Chondrocyte (in vitro differentiated cells): ENCODE measurements around the gene TMEM98. TPM values are rescaled to one million over a fixed set of nuclear protein-coding genes. Genes with fewer than 3 reads are reported as not detected.
"Not testable (repeated sequence)": the region's sequence is repeated elsewhere in the genome, so short reads cannot be mapped to it uniquely, and the experiment has no call there.

Source experiments
- DNase-seq: peaks from one replicate; pipeline ENCODE4 v3.0.0; 2021; ENCODE audit warnings: mixed read lengths, low spot score
- H3K27ac Mint-ChIP-seq: one replicate; pipeline ENCODE4 v1.8.0; 2021; ENCODE audit warnings: mild to moderate bottlenecking, moderate library complexity, mixed read lengths; ENCODE audit not compliant: unreplicated experiment
- H3K27me3 Mint-ChIP-seq: 2 replicates; pipeline ENCODE4 v1.8.0; 2021; ENCODE audit warnings: low read depth, mixed read lengths
- H3K36me3 Mint-ChIP-seq: 2 replicates; pipeline ENCODE4 v1.8.0; 2021; ENCODE audit warnings: low read depth, mixed read lengths
- H3K4me1 Mint-ChIP-seq: 2 replicates; pipeline ENCODE4 v1.8.0; 2021; ENCODE audit warnings: low read depth, mild to moderate bottlenecking, mixed read lengths
- H3K4me3 Mint-ChIP-seq: one replicate; pipeline ENCODE4 v1.8.0; 2021; ENCODE audit warnings: mild to moderate bottlenecking, moderate library complexity, mixed read lengths; ENCODE audit not compliant: unreplicated experiment
- H3K9me3 Mint-ChIP-seq: 2 replicates; pipeline ENCODE4 v1.8.0; 2021; ENCODE audit warnings: low read depth, mixed read lengths
- total RNA-seq: library from RNA; stranded (reverse); gene quantifications from 3 replicates; pipeline ENCODE4 v1.2.1, GENCODE V29; 2021
- TF ChIP-seq, protein P1 (sequence below): fragments of 200-600 bp; sonication (generic); IDR thresholded peaks from 2 replicates; pipeline ENCODE4 v1.5.0; 2021; ENCODE audit warnings: antibody characterized with exemption, mild to moderate bottlenecking, moderate library complexity

Gene TMEM98
- total RNA-seq, 1 donor from 2014 or later: 68.8 TPM

DNA sequence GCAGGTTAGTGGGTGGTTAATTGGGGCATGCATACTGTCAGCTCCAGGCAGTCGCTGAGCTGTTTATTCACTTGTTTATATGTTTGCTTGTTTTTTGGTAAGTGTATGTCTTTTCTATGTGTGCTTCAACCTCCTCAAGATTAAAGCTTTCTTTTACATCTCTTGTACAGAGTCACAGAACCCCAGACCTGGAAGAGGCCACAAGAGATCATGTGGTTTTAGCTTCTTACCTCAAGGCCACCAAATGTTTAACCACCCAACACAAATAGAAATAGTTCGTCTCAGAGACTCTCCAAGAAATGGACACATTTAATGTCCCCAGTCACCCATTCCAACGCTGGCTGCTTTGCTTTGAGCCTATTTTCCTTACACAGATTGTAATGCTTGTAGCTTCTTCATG lies 11.8 kb upstream of the TMEM98 start:
- H3K36me3 Mint-ChIP-seq: no peaks in the 10 kb centered on the region
- H3K9me3 Mint-ChIP-seq: peaks cover 5% of the 10 kb centered on the region
- peaks cover 9% of the 10 kb centered on the region for H3K4me1 Mint-ChIP-seq
- H3K4me3 Mint-ChIP-seq: no peak overlapping the region
- TF ChIP-seq, protein P1, sequence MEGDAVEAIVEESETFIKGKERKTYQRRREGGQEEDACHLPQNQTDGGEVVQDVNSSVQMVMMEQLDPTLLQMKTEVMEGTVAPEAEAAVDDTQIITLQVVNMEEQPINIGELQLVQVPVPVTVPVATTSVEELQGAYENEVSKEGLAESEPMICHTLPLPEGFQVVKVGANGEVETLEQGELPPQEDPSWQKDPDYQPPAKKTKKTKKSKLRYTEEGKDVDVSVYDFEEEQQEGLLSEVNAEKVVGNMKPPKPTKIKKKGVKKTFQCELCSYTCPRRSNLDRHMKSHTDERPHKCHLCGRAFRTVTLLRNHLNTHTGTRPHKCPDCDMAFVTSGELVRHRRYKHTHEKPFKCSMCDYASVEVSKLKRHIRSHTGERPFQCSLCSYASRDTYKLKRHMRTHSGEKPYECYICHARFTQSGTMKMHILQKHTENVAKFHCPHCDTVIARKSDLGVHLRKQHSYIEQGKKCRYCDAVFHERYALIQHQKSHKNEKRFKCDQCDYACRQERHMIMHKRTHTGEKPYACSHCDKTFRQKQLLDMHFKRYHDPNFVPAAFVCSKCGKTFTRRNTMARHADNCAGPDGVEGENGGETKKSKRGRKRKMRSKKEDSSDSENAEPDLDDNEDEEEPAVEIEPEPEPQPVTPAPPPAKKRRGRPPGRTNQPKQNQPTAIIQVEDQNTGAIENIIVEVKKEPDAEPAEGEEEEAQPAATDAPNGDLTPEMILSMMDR: no peak
- H3K27ac Mint-ChIP-seq: no peak overlapping the region
- no peak for DNase-seq
- no peaks in the 10 kb centered on the region for H3K27me3 Mint-ChIP-seq

DNA sequence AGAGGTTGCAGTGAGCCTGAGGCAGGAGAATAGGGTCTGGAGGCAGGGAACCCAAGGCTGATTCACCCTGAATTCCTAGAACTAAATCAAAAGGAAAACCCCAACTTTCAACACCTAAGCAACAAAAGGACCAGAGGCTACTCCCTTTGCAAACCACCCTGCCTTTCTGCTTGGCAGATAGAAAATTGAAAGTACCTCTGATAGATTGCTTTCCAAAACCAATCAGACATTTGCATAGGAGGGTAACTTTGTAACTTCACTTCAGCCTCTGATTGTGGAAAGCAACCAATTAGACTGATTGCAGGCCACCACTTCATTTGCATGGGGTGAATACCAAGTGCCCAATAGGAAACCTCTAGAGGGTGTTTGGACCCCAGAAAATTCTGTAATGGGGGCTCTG lies 10.9 kb upstream of the TMEM98 start:
- H3K4me3 Mint-ChIP-seq: no peak overlapping the region
- no peaks in the 10 kb centered on the region for H3K36me3 Mint-ChIP-seq
- H3K4me1 Mint-ChIP-seq: peaks cover 6% of the 10 kb centered on the region
- DNase-seq: no peak
- H3K9me3 Mint-ChIP-seq: peaks cover 5% of the 10 kb centered on the region
- no peak overlapping the region for H3K27ac Mint-ChIP-seq
- no peaks in the 10 kb centered on the region for H3K27me3 Mint-ChIP-seq
- TF ChIP-seq, protein P1: no peak

DNA sequence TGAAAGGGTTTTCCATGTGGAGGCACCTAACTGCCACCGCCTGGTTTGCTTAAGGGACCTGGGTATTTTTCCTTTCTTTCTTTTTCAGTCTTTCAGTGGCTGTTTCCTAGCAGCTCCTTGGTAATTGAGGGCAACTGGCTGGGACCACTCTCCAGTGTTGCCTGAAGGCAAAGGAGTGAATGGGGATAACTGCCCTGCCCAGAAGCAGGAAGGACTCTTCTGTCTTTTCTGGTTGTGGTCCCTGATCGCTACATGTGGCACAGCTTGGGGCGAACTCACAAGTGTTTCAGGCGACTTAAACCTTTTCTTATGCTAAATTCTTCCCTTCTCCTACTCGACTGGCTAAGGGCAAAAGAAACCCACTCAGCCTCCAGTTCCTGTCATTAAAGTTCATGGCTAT lies 10.1 kb upstream of the TMEM98 start:
- Mint-ChIP-seq H3K27me3 (no peaks in the 10 kb centered on the region), H3K4me3 (no peak overlapping the region), H3K27ac (no peak overlapping the region), H3K4me1 (no peaks in the 10 kb centered on the region), H3K9me3 (peaks cover 5% of the 10 kb centered on the region), H3K36me3 (no peaks in the 10 kb centered on the region)
- TF ChIP-seq, protein P1: no peak
- no peak for DNase-seq

DNA sequence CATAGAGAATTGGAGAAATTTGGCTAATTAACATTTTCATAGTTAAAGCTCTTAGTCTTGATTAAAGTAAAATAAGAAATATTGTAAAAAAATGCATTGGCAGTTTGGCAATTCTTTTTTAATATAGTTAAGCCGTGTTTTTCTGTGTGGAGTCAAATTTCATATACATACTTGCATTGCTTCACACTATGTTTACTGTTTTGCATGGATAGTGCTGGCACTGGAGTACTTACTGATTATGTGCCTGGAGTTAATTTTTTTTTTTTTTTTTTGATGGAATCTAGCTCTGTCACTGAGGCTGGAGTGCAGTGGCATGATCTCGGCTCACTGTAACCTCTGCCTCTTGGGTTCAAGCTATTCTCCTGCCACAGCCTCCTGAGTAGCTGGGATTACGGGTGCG lies 8.1 kb upstream of the TMEM98 start:
- DNase-seq, H3K27me3 Mint-ChIP-seq, H3K4me1 Mint-ChIP-seq, H3K36me3 Mint-ChIP-seq, H3K27ac Mint-ChIP-seq, H3K4me3 Mint-ChIP-seq, H3K9me3 Mint-ChIP-seq: not testable (repeated sequence)

DNA sequence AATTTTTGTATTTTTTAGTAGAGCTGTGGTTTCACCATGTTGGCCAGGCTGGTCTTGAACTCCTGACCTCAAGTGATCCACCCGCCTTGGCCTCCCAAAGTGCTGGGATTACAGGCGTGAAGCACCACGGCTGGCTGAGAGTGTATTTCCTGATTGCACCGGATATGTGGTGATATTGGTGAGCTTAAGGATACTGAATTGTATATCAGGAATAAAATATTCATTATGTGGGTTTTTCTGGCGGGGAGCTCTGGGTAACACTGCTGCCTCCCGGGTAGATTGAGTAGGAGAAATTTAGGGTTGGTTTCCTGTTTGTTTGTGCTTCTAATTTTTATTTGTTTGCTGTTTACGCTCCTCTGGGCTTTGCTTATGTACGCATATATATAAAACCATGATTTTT lies 7.7 kb upstream of the TMEM98 start:
- H3K4me1 Mint-ChIP-seq: no peaks in the 10 kb centered on the region

DNA sequence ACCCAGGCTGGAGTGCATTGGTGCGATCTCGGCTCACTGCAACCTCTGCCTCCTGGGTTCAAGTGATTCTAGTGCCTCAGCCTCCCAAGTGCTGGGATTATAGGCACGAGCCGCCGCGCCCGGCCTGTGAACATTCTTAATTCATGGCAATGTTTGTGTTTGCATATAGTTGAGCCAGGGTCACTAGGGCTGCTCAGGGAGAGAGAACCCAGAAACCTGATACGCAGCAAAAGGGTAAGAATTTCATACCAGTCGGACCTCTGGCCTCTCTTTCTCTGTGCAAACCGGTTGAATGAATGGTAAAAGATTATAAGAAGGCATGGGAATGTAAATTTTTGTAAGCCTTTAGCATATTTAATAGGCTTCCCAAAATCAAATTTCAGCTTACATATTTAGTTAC lies 6.9 kb upstream of the TMEM98 start:
- no peaks in the 10 kb centered on the region for H3K9me3 Mint-ChIP-seq
- DNase-seq: no peak
- H3K27ac Mint-ChIP-seq: no peak overlapping the region
- H3K4me3 Mint-ChIP-seq: no peak overlapping the region
- no peaks in the 10 kb centered on the region for H3K27me3 Mint-ChIP-seq
- TF ChIP-seq, protein P1: no peak
- no peaks in the 10 kb centered on the region for H3K4me1 Mint-ChIP-seq
- no peaks in the 10 kb centered on the region for H3K36me3 Mint-ChIP-seq

More for the DNA sequence above, 7.7 kb upstream of the TMEM98 start:
- no peaks in the 10 kb centered on the region for H3K9me3 Mint-ChIP-seq
- no peak overlapping the region for H3K27ac Mint-ChIP-seq
- no peak for DNase-seq
- no peaks in the 10 kb centered on the region for H3K27me3 Mint-ChIP-seq
- TF ChIP-seq, protein P1: no peak
- H3K4me3 Mint-ChIP-seq: no peak overlapping the region
- no peaks in the 10 kb centered on the region for H3K36me3 Mint-ChIP-seq

DNA sequence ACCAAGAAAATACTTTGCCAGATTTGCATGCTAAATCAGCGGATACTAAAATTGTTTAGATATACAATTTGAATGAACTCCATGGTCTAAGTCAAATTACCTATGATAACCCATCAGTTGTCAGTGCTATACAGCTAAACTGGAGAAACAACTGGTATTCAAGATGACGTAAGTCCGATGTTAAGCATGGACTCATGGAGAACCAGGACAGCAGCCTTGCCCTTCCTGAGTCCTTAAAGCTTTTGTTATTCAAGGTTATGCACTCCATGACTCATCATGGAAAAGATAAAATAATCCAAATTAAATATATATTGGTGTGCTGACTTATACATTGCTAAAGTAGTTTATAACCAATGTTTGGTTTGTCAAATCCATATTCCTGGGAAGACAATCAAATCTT lies 4.0 kb upstream of the TMEM98 start:
- not testable (repeated sequence) for H3K27ac Mint-ChIP-seq, H3K9me3 Mint-ChIP-seq, H3K4me1 Mint-ChIP-seq, DNase-seq, H3K27me3 Mint-ChIP-seq, H3K4me3 Mint-ChIP-seq, H3K36me3 Mint-ChIP-seq
